CD4-positive, alpha-beta T cell treated with Interleukin-21 for 1 hour (primary cell): ENCODE results near the gene FNBP1.

ENCODE experiments used
- DNase-seq: peaks from one replicate; pipeline ENCODE4 v3.0.0-alpha.2; 2020

Gene FNBP1

GRCh38 chr9:129850821-129851550, 192.0 kb downstream of the FNBP1 start:
- no peak for DNase-seq

- DNase-seq: no peak
Measured at GRCh38 chr9:129849901-129850300, 193.1 kb downstream of the FNBP1 start.

- no peak for DNase-seq
Measured at GRCh38 chr9:129848712-129849441, 194.1 kb downstream of the FNBP1 start.

GRCh38 chr9:129845373-129845772, 197.6 kb downstream of the FNBP1 start:
- no peak for DNase-seq

GRCh38 chr9:129841071-129841470, 201.9 kb downstream of the FNBP1 start:
- DNase-seq: no peak

GRCh38 chr9:129840034-129840433, 203.0 kb downstream of the FNBP1 start:
- DNase-seq: no peak

GRCh38 chr9:129839324-129840023, 203.5 kb downstream of the FNBP1 start:
- DNase-seq: no peak

- no peak for DNase-seq
Measured at GRCh38 chr9:129838707-129839259, 204.2 kb downstream of the FNBP1 start.
